CD4-positive, alpha-beta T cell treated with Interleukin-4 for 4 hours (primary cell): ENCODE measurements around the gene FOXJ2.
A peak's percentile ranks its signal among the peaks of the same experiment; 100 is the strongest.
"Not testable (repeated sequence)": the region's sequence is repeated elsewhere in the genome, so short reads cannot be mapped to it uniquely, and the experiment has no call there.

Experiments
- DNase-seq: peaks from one replicate; pipeline ENCODE4 v3.0.0-alpha.2; 2020

The FOXJ2 gene

DNA sequence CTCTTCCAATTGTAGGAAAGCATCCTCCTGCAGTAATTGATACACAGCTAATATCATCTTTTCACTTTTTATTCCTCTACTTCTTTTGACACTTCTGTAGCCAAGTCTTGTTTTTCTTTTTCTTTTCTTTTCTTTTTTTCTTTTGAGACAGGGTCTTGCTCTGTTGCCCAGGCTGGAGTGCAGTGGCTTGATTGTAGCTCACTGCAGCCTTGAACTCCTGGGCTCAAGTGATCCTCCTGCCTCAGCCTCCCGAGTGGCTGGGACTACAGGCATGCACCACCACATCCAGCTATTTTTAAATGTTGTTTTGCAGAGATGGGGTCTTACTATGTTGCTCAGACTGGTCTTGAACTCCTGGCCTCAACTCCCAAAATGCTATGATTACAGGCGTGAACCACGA, 39.3 kb downstream of the FOXJ2 start:
- DNase-seq: not testable (repeated sequence)

DNA sequence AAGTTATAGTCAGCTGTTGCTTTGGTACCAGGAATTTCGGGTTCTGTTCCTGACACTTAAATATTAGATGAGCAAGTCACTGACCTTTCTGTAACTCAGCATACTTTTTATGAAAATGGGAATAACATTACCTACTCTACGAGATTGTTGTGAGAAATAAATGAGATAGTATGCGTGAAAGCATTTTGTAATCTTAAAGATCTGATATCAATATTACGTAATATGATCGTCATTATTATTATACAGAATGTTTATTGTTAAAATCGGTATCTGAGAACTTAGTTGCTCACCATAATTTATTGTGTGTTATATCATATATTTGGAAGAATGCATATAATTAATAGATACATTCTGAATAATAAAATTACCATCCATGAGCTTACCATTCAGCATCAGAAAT, 43.4 kb downstream of the FOXJ2 start:
- no peak for DNase-seq

DNA sequence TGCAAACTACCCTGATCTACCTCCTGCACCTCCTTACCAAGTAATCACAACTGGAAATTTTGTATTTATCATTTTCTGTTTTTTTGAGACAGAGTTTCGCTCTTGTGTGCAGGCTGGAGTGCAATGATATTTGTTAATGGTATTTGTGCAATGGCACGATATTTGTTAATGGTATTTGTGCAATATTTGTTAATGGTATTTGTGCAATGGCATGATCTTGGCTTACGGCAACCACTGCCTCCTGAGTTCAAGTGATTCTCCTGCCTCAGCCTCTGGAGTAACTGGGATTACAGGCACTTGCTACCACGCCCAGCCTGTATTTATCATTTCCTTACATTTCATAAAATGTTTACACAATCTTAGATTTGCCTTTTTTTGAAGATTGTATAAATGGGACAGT, 43.9 kb downstream of the FOXJ2 start:
- no peak for DNase-seq

GRCh38 chr12:8077207-8077606, 44.7 kb downstream of the FOXJ2 start:
- DNase-seq: no peak

DNA sequence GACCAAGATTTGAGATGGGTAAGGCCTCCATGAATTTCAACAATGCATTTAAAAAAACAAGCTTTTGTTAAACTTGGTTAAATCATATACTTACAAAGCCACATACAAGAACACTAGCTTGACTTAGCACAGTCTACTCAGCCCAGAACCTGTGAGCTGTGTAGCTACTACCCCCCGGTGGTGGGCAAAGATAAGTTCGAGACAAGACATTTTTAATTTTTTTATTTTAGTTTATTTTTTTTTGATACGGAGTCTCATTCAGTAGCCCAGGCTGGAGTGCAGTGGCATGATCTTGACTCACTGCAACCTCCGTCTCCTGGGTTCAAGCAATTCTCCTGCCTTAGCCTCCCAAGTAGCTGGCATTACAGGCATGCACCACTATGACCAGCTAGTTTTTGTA, 45.9 kb downstream of the FOXJ2 start:
- peak; percentile 79 for DNase-seq

DNA sequence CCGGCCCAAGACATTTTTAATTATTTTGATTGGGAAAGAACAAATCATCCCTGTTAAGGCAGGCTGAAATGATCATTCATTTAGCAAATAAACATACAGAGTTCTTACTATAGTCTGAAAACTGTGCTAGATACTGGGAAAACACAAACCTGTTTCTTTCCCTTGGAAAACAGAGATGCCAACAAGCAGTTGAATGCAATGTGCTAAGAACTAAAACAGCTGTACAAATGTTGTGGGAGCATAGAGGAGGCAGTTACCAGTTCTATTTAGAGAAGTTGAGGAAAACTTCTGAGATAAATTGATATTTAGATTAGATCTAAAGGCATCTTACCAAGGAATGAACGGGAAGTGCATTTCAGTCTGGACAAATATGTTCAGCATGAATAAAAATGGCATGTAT, 46.4 kb downstream of the FOXJ2 start:
- no peak for DNase-seq

DNA sequence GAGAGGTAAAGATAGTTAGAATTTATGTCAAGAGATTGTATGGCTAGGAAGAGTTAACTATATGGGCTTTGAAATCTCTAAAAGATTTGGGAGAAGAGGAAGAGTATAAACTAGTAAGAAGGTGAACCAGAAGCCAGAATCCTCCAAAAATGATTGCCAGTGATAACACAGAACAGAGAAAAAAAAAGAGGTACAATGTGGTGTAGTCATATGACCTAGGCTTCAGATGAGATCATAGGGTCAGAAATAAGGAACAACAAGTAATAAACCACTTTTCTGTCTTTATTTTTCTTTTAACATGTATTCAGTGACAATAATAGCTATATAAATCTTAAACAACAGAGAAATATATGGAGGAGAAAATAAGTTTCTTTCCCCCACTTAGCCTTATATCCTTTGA, 47.6 kb downstream of the FOXJ2 start:
- DNase-seq: no peak

GRCh38 chr12:8081251-8081920, 48.9 kb downstream of the FOXJ2 start:
- DNase-seq: peak; percentile 41

DNA sequence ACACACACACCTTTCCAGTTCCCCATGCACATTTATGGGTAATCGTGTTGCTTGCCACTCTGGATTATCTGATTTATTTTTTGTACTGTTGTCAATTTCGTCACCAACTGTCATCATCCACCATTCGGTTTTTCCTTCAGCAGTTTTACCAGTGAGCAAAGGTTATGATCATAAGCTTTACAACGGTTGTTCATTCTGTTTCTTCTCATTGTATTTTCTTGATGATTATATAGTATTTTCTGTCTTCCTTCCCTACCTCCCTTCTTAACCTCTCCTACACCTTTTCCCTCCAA, 50.2 kb downstream of the FOXJ2 start:
- DNase-seq: no peak

GRCh38 chr12:8084351-8084750, 51.8 kb downstream of the FOXJ2 start:
- not testable (repeated sequence) for DNase-seq

GRCh38 chr12:8087666-8088065, 55.1 kb downstream of the FOXJ2 start:
- DNase-seq: peak; percentile 17

DNA sequence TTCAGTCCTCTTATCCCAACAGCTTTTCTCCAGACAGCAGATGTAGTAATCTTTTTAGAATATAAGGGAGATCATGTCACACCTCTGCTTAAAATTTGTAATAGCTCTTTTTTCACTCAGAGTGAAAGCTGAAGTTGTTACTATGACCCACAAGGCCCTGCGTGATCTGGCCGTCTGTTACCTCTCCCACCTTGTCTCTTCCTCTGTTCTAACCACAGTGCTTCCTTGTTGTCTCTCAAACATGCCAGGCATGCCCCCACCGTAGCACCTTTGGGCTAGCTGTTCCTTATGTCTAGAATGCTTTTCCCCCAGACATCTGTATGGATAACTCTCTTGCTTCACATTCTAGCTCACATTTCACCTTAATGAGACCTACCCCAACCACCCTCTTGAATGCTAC, 56.1 kb downstream of the FOXJ2 start:
- peak; percentile 59 for DNase-seq

GRCh38 chr12:8089277-8089676, 56.8 kb downstream of the FOXJ2 start:
- DNase-seq: not testable (repeated sequence)

GRCh38 chr12:8089716-8090115, 57.2 kb downstream of the FOXJ2 start:
- no peak for DNase-seq

DNA sequence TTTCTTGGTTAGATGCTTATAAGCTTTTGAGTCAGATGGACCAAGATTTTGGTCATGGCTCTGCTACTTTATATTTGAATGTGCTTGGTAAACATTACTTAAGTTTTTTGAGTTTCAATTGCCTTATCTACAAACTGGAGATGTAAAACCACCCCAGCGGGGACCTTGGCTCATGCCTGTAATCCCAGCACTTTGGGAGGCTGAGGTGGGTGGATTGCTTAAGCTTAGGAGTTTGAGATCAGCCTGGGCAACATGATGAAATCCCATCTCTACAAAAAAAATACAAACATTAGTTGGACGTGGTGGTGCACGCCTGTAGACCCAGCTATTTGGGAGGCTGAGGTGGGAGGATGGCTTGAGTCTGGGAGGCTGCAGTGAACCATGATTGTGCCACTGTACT, 60.8 kb downstream of the FOXJ2 start:
- DNase-seq: no peak

DNA sequence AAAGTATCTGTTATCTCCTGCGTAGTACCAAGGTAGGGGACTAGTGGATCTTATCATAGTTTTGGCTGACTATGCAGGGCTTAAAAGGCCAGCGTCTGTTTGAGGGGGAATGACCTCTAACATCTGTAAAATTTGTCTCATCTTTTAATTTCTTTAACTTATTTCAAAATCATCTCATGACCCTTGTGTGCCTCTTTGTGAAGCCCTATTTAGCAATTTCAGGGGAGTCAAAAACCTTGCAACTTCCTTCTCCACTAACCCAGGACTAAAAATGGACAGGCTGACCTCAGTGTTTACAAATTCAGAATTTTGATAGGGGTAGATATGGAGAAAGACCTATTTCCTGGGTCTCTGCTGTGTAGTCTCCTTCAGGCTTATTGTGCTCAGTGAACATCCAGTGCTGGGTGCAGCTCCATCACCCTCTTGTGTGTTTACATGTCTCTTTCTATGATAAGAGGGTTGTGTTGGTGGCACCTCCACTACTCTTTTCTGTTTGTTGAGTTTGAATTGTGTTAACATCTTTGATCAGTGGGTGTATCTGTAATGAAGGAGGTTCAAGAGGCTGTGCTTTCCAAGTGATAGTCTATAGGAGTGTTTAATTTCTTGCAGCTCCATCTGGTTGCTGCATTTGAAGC, 63.9 kb downstream of the FOXJ2 start:
- no peak for DNase-seq

- DNase-seq: no peak
These were observed 66.7 kb downstream of the FOXJ2 start for GRCh38 chr12:8099235-8099634.
